MCF 10A (cell line): Measurements from ENCODE around the gene DDX51. TPM values are rescaled to one million over a fixed set of nuclear protein-coding genes. Genes with fewer than 3 reads are reported as not detected.
"Not testable (repeated sequence)": the region's sequence is repeated elsewhere in the genome, so short reads cannot be mapped to it uniquely, and the experiment has no call there.

Experiments used
- BruUV-seq: library from RNA; stranded (reverse); fragments of 400-500 nt; replicated peaks from 2 replicates; lab custom pipeline; 2021; lab: Mats Ljungman, UMichigan
- CTCF ChIA-PET: fragments of 300-600 bp; sonication (Branson Sonifier 250); formaldehyde crosslinking; extraction: SDS; loops from one replicate; lab custom pipeline; 2021; ENCODE audit warnings: antibody characterized with exemption, inconsistent platforms; lab: Yijun Ruan, JAX
- POLR2A ChIA-PET: fragments of 300-600, 350-650 bp; sonication (Branson Sonifier 250); formaldehyde crosslinking; extraction: SDS; loops from one replicate; lab custom pipeline; 2020; ENCODE audit warnings: antibody characterized with exemption, inconsistent platforms; lab: Yijun Ruan, JAX
- DNase-seq: peaks from one replicate; pipeline ENCODE4 v3.0.0-alpha.2; 2018; ENCODE audit not compliant: unreplicated experiment
- H3K27ac Mint-ChIP-seq: one replicate; pipeline ENCODE4 v1.8.0; 2022; ENCODE audit warnings: mild to moderate bottlenecking, low read depth, mixed read lengths; ENCODE audit not compliant: unreplicated experiment
- H3K27me3 Mint-ChIP-seq: one replicate; pipeline ENCODE4 v1.8.0; 2022; ENCODE audit warnings: mixed read lengths; ENCODE audit not compliant: insufficient read depth, unreplicated experiment
- H3K36me3 Mint-ChIP-seq: one replicate; pipeline ENCODE4 v1.8.0; 2022; ENCODE audit warnings: mild to moderate bottlenecking, moderate library complexity, mixed read lengths; ENCODE audit not compliant: insufficient read depth, unreplicated experiment
- H3K4me1 Mint-ChIP-seq: one replicate; pipeline ENCODE4 v1.8.0; 2022; ENCODE audit warnings: mixed read lengths; ENCODE audit not compliant: insufficient read depth, unreplicated experiment
- H3K4me3 Mint-ChIP-seq: one replicate; pipeline ENCODE4 v1.8.0; 2022; ENCODE audit warnings: mild to moderate bottlenecking, moderate library complexity, mixed read lengths; ENCODE audit not compliant: unreplicated experiment
- H3K9me3 Mint-ChIP-seq: one replicate; pipeline ENCODE4 v1.8.0; 2022; ENCODE audit warnings: mixed read lengths; ENCODE audit not compliant: unreplicated experiment
- intact Hi-C: fragments of 100-400 bp; cut with micrococcal nuclease; formaldehyde crosslinking; loops from 2 replicates; pipeline ENCODE4 v1.14.1; 2022
- total RNA-seq: library from RNA; stranded (reverse); gene quantifications from 2 replicates; pipeline ENCODE4 v1.2.3, GENCODE V29; 2022
- TF ChIP-seq, protein P1 (sequence below): fragments of 200-600 bp; IDR thresholded peaks from one replicate; pipeline ENCODE4 v1.8.0; 2022; ENCODE audit warnings: antibody characterized with exemption, mild to moderate bottlenecking; ENCODE audit not compliant: unreplicated experiment

DDX51 gene
- total RNA-seq, 1 experiment from 2014 or later = 24.0 TPM

GRCh38 chr12:132151766-132152410, 7.8 kb upstream of the DDX51 start:
- Mint-ChIP-seq H3K27me3 (no peaks in the 10 kb centered on the region), H3K4me1 (no peaks in the 10 kb centered on the region), H3K27ac (no peak overlapping the region), H3K36me3 (peaks cover 7% of the 10 kb centered on the region), H3K9me3 (no peaks in the 10 kb centered on the region), H3K4me3 (no peak overlapping the region)
- TF ChIP-seq, protein P1, sequence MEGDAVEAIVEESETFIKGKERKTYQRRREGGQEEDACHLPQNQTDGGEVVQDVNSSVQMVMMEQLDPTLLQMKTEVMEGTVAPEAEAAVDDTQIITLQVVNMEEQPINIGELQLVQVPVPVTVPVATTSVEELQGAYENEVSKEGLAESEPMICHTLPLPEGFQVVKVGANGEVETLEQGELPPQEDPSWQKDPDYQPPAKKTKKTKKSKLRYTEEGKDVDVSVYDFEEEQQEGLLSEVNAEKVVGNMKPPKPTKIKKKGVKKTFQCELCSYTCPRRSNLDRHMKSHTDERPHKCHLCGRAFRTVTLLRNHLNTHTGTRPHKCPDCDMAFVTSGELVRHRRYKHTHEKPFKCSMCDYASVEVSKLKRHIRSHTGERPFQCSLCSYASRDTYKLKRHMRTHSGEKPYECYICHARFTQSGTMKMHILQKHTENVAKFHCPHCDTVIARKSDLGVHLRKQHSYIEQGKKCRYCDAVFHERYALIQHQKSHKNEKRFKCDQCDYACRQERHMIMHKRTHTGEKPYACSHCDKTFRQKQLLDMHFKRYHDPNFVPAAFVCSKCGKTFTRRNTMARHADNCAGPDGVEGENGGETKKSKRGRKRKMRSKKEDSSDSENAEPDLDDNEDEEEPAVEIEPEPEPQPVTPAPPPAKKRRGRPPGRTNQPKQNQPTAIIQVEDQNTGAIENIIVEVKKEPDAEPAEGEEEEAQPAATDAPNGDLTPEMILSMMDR = no peak
- ChIA-PET POLR2A (no interaction called here), CTCF (interaction anchor here (0.5 to 1.5 kb wide), 5 partner anchors 10 to 1019 kb away, joined by 3 to 4 read pairs (median 3); no protein-coding TSS in a partner anchor)
- no peak for DNase-seq
- BruUV-seq = TSS peak; percentile 27
- intact Hi-C loops = loop anchor here (10.0 kb wide), 1 partner anchor 463 kb away; the partner anchor contains the start of genes LRCOL1 and P2RX2

DNA sequence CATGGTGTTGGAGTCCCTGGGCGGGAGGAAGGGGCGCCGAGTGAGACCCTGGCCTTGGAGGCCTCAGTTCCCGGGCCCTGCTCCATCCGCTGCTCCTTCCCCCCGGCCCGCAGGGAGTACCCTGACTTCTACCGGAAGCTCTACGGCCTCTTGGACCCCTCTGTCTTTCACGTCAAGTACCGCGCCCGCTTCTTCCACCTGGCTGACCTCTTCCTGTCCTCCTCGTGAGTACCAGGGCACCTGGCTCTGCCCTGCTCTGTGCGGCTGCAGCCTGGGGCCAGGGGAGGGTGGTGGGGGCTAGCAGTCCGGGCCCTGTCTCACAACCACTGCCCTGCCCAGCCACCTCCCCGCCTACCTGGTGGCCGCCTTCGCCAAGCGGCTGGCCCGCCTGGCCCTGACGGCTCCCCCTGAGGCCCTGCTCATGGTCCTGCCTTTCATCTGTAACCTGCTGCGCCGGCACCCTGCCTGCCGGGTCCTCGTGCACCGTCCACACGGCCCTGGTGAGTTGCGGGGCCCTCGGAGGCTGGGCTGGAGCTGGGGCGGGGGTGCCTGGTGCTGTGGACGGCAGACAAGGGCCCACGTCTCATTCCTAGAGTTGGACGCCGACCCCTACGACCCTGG, 7.1 kb upstream of the DDX51 start:
- intact Hi-C loops = loop anchor here (10.0 kb wide), 1 partner anchor 464 kb away; the partner anchor contains the start of genes LRCOL1 and P2RX2

DNA sequence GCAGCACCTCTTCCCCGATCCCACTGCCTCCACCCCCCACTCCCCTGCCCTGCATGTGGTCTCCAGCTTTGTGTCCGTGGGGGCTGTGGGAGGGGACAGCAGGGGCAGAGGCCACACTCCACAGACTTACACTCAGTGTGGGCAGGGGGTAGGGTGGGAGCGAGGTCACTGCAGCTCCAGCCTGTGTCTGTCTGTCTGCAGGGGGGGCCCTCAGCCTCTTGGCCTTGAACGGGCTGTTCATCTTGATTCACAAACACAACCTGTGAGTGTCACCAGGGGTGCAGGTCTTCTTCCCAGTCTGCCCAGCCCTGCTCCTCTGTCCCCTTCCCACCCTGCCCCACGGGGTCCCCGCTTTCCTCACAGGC, 6.6 kb upstream of the DDX51 start:
- intact Hi-C loops = loop anchor here (10.0 kb wide), 1 partner anchor 464 kb away; the partner anchor contains the start of genes LRCOL1 and P2RX2
- no peaks in the 10 kb centered on the region for H3K4me1 Mint-ChIP-seq

More for the DNA sequence above, 7.1 kb upstream of the DDX51 start:
- TF ChIP-seq, protein P1 = no peak
- H3K36me3 Mint-ChIP-seq = peaks cover 7% of the 10 kb centered on the region
- H3K9me3 Mint-ChIP-seq = no peaks in the 10 kb centered on the region
- ChIA-PET CTCF (interaction anchor here (0.5 to 1.5 kb wide), 5 partner anchors 10 to 1020 kb away, joined by 3 to 4 read pairs (median 3); no protein-coding TSS in a partner anchor), POLR2A (no interaction called here)
- no peak for DNase-seq
- H3K27ac Mint-ChIP-seq = no peak overlapping the region
- no peak overlapping the region for H3K4me3 Mint-ChIP-seq
- no peaks in the 10 kb centered on the region for H3K27me3 Mint-ChIP-seq
- BruUV-seq = no TSS peak
- no peaks in the 10 kb centered on the region for H3K4me1 Mint-ChIP-seq

DNA sequence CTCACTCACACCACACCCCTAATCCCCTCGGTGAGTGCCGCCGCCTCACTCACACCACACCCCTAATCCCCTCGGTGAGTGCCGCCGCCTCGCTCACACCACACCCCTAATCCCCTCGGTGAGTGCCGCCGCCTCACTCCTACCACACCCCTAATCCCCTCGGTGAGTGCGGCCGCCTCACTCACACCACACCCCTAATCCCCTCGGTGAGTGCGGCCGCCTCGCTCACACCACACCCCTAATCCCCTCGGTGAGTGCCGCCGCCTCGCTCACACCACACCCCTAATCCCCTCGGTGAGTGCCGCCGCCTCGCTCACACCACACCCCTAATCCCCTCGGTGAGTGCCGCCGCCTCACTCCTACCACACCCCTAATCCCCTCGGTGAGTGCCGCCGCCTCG, 5.4 kb upstream of the DDX51 start:
- CTCF ChIA-PET, H3K36me3 Mint-ChIP-seq, H3K4me1 Mint-ChIP-seq, BruUV-seq, DNase-seq, H3K27ac Mint-ChIP-seq, H3K27me3 Mint-ChIP-seq, H3K9me3 Mint-ChIP-seq, H3K4me3 Mint-ChIP-seq, intact Hi-C loops, POLR2A ChIA-PET: not testable (repeated sequence)

More for the DNA sequence above, 6.6 kb upstream of the DDX51 start:
- TF ChIP-seq, protein P1 = no peak
- Mint-ChIP-seq H3K9me3 (no peaks in the 10 kb centered on the region), H3K27me3 (no peaks in the 10 kb centered on the region), H3K27ac (no peak overlapping the region), H3K36me3 (peaks cover 7% of the 10 kb centered on the region), H3K4me3 (no peak overlapping the region)
- CTCF ChIA-PET = no interaction called here
- POLR2A ChIA-PET = no interaction called here
- DNase-seq = no peak
- BruUV-seq = no TSS peak
